H7 (cell line): ENCODE measurements around the gene NUFIP1. TPM values are rescaled to one million over a fixed set of nuclear protein-coding genes. Genes with fewer than 3 reads are reported as not detected.

Experiments
- DNase-seq: peaks from one replicate; pipeline ENCODE4 v3.0.0; 2012
- H3K27me3 ChIP-seq: 2 replicates; pipeline ENCODE4 v1.6.0; 2011; ENCODE audit warnings: mild to moderate bottlenecking, low read length; ENCODE audit not compliant: control insufficient read depth, insufficient read depth
- H3K36me3 ChIP-seq: replicated peaks from 2 replicates; pipeline ENCODE4 v1.5.1; 2011; ENCODE audit warnings: low read length; ENCODE audit not compliant: control insufficient read depth, insufficient read depth
- H3K4me3 ChIP-seq: 2 replicates; pipeline ENCODE4 v1.5.1; 2011; ENCODE audit warnings: low read depth, mild to moderate bottlenecking, control low read depth, low read length, moderate library complexity; ENCODE audit not compliant: insufficient read depth
- total RNA-seq: library from RNA; depleted of rRNA; stranded (reverse); fragments of >200 nt; shearing (Covaris generic); gene quantifications from 2 replicates; pipeline ENCODE4 v1.2.3, GENCODE V29; 2014

NUFIP1 gene
- total RNA-seq, 1 experiment from 2014 or later, result 10.9 TPM

- no peak overlapping the region for H3K4me3 ChIP-seq
- DNase-seq, result no peak
- H3K27me3 ChIP-seq, result no peaks in the 10 kb centered on the region
- peaks cover 20% of the 10 kb centered on the region for H3K36me3 ChIP-seq
Measured at GRCh38 chr13:44976949-44977583, 12.2 kb downstream of the NUFIP1 start.

- no peak overlapping the region for H3K4me3 ChIP-seq
- H3K36me3 ChIP-seq, result peaks cover 20% of the 10 kb centered on the region
- DNase-seq, result no peak
- no peaks in the 10 kb centered on the region for H3K27me3 ChIP-seq
Measured at GRCh38 chr13:44976196-44976595, 13.1 kb downstream of the NUFIP1 start.

- Histone ChIP-seq H3K4me3 (no peak overlapping the region), H3K27me3 (no peaks in the 10 kb centered on the region), H3K36me3 (peaks cover 13% of the 10 kb centered on the region)
- DNase-seq, result no peak
Measured at GRCh38 chr13:44974056-44974793, 15.0 kb downstream of the NUFIP1 start.

GRCh38 chr13:44972956-44973581 lies 16.2 kb downstream of the NUFIP1 start:
- peaks cover 8% of the 10 kb centered on the region for H3K36me3 ChIP-seq
- H3K27me3 ChIP-seq, result no peaks in the 10 kb centered on the region
- DNase-seq, result no peak
- H3K4me3 ChIP-seq, result no peak overlapping the region

- H3K36me3 ChIP-seq, result peaks cover 6% of the 10 kb centered on the region
- H3K27me3 ChIP-seq, result no peaks in the 10 kb centered on the region
- no peak for DNase-seq
- no peak overlapping the region for H3K4me3 ChIP-seq
Measured at GRCh38 chr13:44971656-44972595, 17.3 kb downstream of the NUFIP1 start.

GRCh38 chr13:44969551-44970484 lies 19.5 kb downstream of the NUFIP1 start:
- DNase-seq, result peak; percentile 49
- Histone ChIP-seq H3K4me3 (no peak overlapping the region), H3K36me3 (peaks cover 5% of the 10 kb centered on the region), H3K27me3 (no peaks in the 10 kb centered on the region)

- Histone ChIP-seq H3K36me3 (peaks cover 10% of the 10 kb centered on the region), H3K27me3 (no peaks in the 10 kb centered on the region), H3K4me3 (no peak overlapping the region)
- no peak for DNase-seq
Measured at GRCh38 chr13:44968434-44968815, 20.8 kb downstream of the NUFIP1 start.

GRCh38 chr13:44967704-44968433 lies 21.4 kb downstream of the NUFIP1 start:
- Histone ChIP-seq H3K36me3 (peaks cover 10% of the 10 kb centered on the region), H3K4me3 (no peak overlapping the region), H3K27me3 (no peaks in the 10 kb centered on the region)
- DNase-seq, result no peak

GRCh38 chr13:44961997-44962396 lies 27.3 kb downstream of the NUFIP1 start:
- peaks cover 12% of the 10 kb centered on the region for H3K36me3 ChIP-seq
- H3K27me3 ChIP-seq, result no peaks in the 10 kb centered on the region
- DNase-seq, result no peak
- H3K4me3 ChIP-seq, result no peak overlapping the region

GRCh38 chr13:44955406-44955805 lies 33.9 kb downstream of the NUFIP1 start:
- H3K36me3 ChIP-seq, result peaks cover 1% of the 10 kb centered on the region
- H3K4me3 ChIP-seq, result no peak overlapping the region
- no peaks in the 10 kb centered on the region for H3K27me3 ChIP-seq
- DNase-seq, result no peak

GRCh38 chr13:44954224-44954623 lies 35.0 kb downstream of the NUFIP1 start:
- H3K27me3 ChIP-seq, result no peaks in the 10 kb centered on the region
- no peak overlapping the region for H3K4me3 ChIP-seq
- peaks cover under 1% of the 10 kb centered on the region for H3K36me3 ChIP-seq
- DNase-seq, result no peak

- Histone ChIP-seq H3K36me3 (no peaks in the 10 kb centered on the region; the same call in 1 of the 2 replicates), H3K27me3 (no peaks in the 10 kb centered on the region), H3K4me3 (no peak overlapping the region)
- no peak for DNase-seq
Measured at GRCh38 chr13:44952671-44953070, 36.6 kb downstream of the NUFIP1 start.

GRCh38 chr13:44951184-44951583 lies 38.1 kb downstream of the NUFIP1 start:
- H3K27me3 ChIP-seq, result no peaks in the 10 kb centered on the region
- DNase-seq, result no peak
- H3K36me3 ChIP-seq, result no peaks in the 10 kb centered on the region; the same call in 1 of the 2 replicates
- H3K4me3 ChIP-seq, result no peak overlapping the region
